PFSK-1 (cell line): ENCODE results near the gene LHX5.

Experiments
- FOXP2 ChIP-seq: optimal IDR thresholded peaks from 2 replicates; pipeline ENCODE3; 2011; ENCODE audit warnings: borderline replicate concordance, control low read depth, inconsistent platforms; ENCODE audit not compliant: insufficient read depth; ENCODE audit errors: extremely low read length, extremely low read depth
- POLR2AphosphoS5 ChIP-seq: IDR thresholded peaks from 2 replicates; pipeline ENCODE4 v1.6.1; 2012; ENCODE audit warnings: low read depth, mild to moderate bottlenecking, control low read depth, low read length, moderate library complexity
- SIN3A ChIP-seq: IDR thresholded peaks from 2 replicates; pipeline ENCODE4 v1.6.1; 2012; ENCODE audit warnings: mild to moderate bottlenecking, low read length, moderate library complexity, borderline replicate concordance; ENCODE audit not compliant: insufficient read depth
- TAF1 ChIP-seq: IDR thresholded peaks from 2 replicates; pipeline ENCODE4 v1.6.1; 2012; ENCODE audit warnings: low read length, control low read depth, borderline replicate concordance; ENCODE audit not compliant: insufficient read depth
- TF ChIP-seq, protein P1 (sequence below), 2 experiments: IDR thresholded peaks; 2 replicates each; pipeline versions ENCODE4 v1.6.1 to v1.8.0; 2011 to 2012; ENCODE audit warnings: low read depth in 2 of 2, low read length in 2 of 2, control low read depth in 1 of 2, inconsistent platforms in 1 of 2, mild to moderate bottlenecking in 1 of 2, moderate library complexity in 1 of 2; ENCODE audit not compliant: insufficient read depth in 1 of 2

Gene LHX5

DNA sequence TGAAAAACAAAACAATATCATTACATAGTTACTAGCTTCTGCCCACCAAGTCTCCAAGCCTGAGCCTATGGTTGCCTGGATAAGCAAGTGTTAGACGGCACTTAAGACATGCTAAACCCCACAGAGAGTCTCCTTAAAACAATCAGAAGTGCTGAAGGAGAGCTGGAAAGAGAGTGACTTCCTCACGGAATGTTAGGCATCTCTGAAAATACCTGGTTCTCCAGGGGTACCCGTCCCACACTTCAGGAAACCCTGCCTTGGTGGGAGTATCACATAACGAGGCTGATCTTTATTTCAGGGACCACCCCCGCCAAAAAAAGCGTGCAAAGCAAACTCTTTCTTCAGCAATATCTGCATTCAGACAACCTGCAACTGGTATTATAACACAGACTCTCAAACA, 18.3 kb downstream of the LHX5 start:
- no peak for TF ChIP-seq SIN3A
- TF ChIP-seq, protein P1, sequence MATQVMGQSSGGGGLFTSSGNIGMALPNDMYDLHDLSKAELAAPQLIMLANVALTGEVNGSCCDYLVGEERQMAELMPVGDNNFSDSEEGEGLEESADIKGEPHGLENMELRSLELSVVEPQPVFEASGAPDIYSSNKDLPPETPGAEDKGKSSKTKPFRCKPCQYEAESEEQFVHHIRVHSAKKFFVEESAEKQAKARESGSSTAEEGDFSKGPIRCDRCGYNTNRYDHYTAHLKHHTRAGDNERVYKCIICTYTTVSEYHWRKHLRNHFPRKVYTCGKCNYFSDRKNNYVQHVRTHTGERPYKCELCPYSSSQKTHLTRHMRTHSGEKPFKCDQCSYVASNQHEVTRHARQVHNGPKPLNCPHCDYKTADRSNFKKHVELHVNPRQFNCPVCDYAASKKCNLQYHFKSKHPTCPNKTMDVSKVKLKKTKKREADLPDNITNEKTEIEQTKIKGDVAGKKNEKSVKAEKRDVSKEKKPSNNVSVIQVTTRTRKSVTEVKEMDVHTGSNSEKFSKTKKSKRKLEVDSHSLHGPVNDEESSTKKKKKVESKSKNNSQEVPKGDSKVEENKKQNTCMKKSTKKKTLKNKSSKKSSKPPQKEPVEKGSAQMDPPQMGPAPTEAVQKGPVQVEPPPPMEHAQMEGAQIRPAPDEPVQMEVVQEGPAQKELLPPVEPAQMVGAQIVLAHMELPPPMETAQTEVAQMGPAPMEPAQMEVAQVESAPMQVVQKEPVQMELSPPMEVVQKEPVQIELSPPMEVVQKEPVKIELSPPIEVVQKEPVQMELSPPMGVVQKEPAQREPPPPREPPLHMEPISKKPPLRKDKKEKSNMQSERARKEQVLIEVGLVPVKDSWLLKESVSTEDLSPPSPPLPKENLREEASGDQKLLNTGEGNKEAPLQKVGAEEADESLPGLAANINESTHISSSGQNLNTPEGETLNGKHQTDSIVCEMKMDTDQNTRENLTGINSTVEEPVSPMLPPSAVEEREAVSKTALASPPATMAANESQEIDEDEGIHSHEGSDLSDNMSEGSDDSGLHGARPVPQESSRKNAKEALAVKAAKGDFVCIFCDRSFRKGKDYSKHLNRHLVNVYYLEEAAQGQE (IDR thresholded peaks at IDR 0.05; ENCODE audit: insufficient read depth in 1 of 2, low read depth in 2 of 2, low read length in 2 of 2): no peak
- no peak for TF ChIP-seq FOXP2
- no peak for TF ChIP-seq TAF1
- no peak for TF ChIP-seq POLR2AphosphoS5

DNA sequence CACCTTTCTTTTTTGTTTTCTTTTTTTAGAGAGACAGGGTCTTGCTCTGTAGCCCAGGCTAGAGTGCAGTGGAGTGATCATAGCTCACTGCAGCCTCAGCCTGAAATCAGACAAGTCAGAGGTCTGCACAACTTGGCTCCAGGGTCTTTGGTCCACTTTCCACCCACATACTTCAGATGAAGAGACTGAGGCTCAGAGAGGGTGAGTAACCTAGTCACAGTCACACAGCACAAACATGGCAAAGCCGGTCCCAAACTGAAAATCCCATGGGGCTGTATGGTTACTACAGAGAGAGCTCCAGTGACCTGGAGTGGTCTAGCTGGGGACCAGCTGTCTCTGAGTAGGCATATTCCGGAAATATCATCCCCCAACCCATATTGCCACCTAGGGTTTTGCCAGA, 19.2 kb downstream of the LHX5 start:
- TF ChIP-seq SIN3A (no peak), TAF1 (no peak), FOXP2 (no peak), POLR2AphosphoS5 (no peak)
- TF ChIP-seq, protein P1 (IDR thresholded peaks at IDR 0.05; ENCODE audit: insufficient read depth in 1 of 2, low read depth in 2 of 2, low read length in 2 of 2): no peak

DNA sequence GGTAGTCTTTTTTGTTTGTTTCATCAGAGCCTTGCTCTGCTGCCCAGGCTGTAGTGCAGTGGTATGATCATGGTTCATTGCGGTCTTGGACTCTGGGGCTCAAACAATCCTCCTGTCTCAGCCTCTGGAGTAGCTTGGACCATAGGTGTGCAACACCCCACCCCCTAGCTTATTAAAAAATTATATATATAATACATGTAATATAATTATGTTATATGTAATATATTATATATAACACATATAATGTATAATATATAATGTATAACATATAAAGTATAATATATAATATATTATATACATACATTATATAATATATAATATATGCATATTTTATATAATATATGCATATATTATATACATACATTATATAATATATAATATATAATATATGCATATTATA, 21.8 kb downstream of the LHX5 start:
- TF ChIP-seq, protein P1 (IDR thresholded peaks at IDR 0.05; ENCODE audit: insufficient read depth in 1 of 2, low read depth in 2 of 2, low read length in 2 of 2): no peak
- TF ChIP-seq POLR2AphosphoS5 (no peak), TAF1 (no peak), FOXP2 (no peak), SIN3A (no peak)

DNA sequence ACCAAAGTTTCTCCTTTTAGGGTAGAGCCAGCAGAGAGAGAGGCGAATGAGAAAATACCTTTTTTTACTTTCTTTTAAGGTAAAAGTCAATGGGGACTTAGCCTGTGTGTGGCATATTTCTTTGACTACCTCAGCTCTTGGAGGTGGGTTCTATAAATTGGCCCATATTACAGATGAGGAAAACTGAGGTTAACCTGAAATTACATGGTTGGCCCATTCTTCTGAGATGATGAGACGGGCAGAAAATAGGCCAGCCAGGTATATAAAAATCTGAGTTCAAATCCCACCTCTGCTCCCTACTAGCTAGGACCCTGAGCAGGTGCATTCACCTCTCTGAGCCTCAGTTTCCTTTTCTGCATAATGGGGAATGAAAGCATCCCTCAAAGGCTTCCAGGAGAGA, 22.4 kb downstream of the LHX5 start:
- TF ChIP-seq TAF1 (no peak), FOXP2 (no peak), SIN3A (no peak), POLR2AphosphoS5 (no peak)
- TF ChIP-seq, protein P1 (IDR thresholded peaks at IDR 0.05; ENCODE audit: insufficient read depth in 1 of 2, low read depth in 2 of 2, low read length in 2 of 2): no peak

DNA sequence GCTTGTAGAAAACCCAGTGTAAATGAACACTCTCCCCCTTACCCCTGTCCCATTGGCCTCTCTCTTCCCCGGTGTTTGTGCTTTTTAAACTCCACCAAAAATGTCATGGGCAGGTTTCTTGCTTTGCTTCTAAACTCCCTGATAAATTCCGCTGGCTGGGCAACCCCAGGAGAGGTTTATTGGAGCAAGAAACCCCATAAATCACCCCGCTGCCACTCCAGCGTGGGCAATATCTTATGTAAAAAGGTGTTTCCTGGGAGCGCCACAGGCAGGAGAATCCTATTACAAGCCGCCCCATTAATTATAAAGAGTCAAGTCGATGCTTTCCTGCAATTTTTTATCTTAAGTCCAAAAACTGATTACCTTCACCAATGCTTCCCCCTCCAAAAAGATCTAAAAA, 22.8 kb downstream of the LHX5 start:
- TF ChIP-seq SIN3A (no peak), TAF1 (no peak), FOXP2 (no peak), POLR2AphosphoS5 (no peak)
- TF ChIP-seq, protein P1 (IDR thresholded peaks at IDR 0.05; ENCODE audit: insufficient read depth in 1 of 2, low read depth in 2 of 2, low read length in 2 of 2): no peak
